Mucosa of gallbladder (tissue), 1 donor: ENCODE data around the gene FAM114A1. TPM values are rescaled to one million over a fixed set of nuclear protein-coding genes. Genes with fewer than 3 reads are reported as not detected.
A peak's percentile ranks its signal among the peaks of the same experiment; 100 is the strongest.
"Not testable (repeated sequence)": the region's sequence is repeated elsewhere in the genome, so short reads cannot be mapped to it uniquely, and the experiment has no call there.

ENCODE experiments used
- DNase-seq: peaks from one replicate; pipeline ENCODE4 v3.0.0-alpha.2; 2020; ENCODE audit warnings: low spot score
- total RNA-seq: library from RNA; stranded (reverse); gene quantifications from one replicate; pipeline ENCODE4 v1.2.1, GENCODE V29; 2021
- donor health status: DM: no; HTN: no; CAD: no.

FAM114A1 gene
- total RNA-seq, 1 donor from 2014 or later: 80.6 TPM

DNA sequence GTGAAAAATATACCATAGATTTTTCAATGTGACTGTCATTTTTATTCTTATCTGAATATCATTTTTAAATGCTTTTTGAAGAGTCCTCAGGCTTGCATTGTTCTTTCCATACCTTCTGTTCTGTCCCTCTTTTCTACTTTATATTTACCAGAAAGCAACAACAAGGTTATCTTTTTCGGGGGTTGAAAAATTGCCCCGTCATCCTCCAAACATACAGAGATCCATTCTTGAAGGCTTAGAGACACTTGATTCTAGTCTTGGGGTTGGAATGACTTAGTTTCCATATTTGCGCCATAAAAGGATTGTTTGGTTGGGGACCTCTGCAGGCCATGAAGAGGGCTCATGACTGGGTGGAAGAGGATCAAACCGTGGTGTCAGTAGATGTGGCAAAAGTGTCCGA lies 63.5 kb downstream of the FAM114A1 start:
- DNase-seq: no peak

GRCh38 chr4:38935391-38936073 lies 67.9 kb downstream of the FAM114A1 start:
- no peak for DNase-seq

- DNase-seq: no peak
Measured at GRCh38 chr4:38939165-38939564, 71.6 kb downstream of the FAM114A1 start.

GRCh38 chr4:38940476-38940875 lies 72.9 kb downstream of the FAM114A1 start:
- no peak for DNase-seq

GRCh38 chr4:38941906-38942305 lies 74.3 kb downstream of the FAM114A1 start:
- not testable (repeated sequence) for DNase-seq

DNA sequence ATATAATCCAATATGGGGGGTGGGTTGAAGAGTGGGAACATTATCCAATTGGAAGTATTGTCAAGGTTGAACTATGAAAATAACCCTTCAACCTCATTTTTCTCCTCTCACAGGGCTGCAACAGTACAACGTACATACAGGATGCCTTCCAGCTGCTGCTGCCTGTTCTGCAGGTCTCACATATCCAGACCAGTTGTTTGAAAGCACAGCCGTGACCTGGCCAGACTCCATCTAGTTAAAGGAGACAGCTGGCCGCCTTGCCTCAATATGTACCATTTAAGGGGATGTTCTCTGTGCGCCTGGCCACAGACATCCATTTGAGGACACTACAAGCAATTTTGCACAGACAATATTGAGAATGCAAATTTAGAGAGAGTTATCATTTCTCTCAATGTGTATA lies 75.7 kb downstream of the FAM114A1 start:
- DNase-seq: peak; percentile 80

DNA sequence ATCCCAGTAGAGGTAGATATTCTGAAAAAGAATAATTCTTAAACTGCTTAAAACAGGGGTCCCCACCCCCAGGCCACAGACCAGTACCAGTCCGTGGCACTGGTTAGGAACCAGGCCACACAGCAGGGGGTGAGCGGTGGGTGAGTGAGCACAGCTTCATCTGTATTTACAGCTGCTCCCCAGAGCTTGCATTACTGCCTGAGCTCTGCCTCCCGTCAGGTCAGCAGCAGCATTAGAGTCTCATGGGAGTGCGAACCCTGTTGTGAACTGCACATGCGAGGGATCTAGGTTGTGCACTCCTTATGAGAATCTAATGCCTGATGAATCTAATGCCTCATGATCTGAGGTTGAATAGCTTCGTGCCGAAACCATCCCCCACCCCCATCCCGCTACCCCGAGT lies 76.8 kb downstream of the FAM114A1 start:
- DNase-seq: no peak

GRCh38 chr4:38946919-38947318 lies 79.3 kb downstream of the FAM114A1 start:
- DNase-seq: no peak

DNA sequence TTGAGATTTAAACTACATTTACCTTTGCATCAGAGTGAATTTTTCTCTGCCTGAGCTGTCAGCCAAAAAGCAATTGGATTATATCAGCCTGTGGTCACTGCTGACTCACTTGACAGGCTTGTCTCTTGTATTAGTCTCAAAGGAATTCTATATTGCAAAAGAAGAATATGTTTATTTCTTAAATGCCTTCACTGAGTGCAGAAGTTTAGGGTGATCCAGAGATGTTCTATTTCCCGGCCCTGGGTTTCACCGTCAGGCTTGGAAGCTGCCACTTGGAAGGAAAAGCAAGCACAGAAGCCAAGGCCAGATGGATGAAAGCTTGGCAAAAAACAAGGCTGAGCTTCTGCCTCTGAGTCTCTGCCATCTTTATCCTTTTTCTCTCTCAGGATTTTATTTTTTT lies 80.9 kb downstream of the FAM114A1 start:
- peak; percentile 50 for DNase-seq

DNA sequence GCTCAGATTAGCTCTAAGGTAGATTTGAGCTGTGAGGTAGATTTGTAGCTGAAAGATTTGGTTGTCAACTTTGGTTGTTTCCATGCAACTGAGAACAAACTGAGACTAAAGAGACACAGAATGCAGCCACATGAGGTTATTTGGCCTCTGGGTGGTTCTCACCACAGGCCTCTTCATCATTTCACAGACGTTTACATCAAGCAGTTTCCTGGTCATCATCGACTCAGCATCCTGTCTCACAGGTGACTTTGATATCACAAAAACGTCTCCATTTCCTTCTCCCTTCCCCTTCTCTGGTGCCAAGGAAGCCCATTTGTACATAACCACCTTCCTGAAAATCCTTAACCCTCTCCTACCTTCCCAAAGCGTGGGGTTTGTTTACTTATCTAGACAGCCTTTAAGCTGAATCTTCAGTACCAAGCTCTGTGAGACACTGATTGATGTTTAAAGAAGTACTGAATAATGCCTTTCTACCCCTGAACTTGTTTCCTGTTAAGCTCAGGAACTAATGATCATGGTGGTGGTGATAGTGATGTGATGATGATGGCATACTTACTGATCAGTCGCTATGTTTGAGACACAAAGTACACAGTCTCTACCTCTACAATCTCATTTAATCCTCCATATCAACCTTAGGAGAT lies 81.9 kb downstream of the FAM114A1 start:
- no peak for DNase-seq

DNA sequence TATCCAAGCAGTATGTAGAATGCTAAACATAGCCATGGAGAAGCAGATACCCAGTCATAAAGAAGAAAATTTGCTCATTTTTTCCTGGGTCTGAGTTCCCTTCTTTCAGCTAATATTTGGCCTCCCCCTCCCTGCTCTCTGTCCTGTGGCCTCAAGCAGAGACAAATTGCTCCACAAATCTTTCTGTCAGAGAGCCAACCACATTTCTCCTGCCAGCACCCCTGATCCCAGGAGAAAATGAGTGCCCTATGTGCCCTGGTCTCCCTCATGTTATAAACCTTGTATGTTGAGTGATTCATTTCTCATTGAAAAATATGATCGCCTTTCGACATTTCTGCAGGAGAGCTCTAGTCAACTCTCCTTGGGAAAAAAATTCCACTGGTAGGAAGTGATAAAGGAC lies 82.6 kb downstream of the FAM114A1 start:
- DNase-seq: no peak

DNA sequence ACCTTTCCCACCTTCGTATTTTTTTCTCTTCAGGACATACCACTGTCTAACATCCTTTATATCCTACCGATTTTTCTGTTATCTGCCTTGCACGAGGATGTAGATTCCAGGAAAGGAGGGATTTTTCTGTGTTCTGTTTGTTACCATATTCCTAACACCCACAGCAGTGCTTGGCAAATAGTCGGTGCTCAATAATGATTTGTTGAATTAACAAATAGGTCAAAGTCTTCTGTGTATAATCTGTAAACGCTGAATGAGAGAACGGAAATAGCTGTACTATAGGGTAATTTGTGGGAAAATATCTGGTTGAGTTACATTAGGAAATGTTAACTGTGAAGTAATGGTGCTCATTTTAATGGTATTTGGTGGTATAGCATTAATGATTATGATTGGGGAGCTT lies 83.1 kb downstream of the FAM114A1 start:
- DNase-seq: no peak

DNA sequence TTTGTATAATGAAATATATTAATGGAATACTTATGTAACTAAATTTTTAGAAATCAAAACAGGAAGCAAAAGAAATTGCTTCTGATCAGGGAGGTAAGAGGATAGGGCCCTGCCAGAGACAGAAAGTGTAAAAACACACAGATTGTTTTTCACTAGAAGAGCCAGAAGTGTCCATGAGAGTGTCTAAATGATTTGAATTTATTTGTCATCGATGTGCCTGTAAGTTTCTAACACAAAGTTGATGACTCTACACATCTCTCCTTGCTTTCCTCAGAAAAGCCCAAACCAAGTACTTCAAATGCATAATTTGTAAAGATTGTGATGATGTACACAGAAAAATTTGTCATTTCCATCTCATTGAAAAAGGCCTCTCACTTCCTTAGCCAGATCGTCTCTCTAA lies 84.0 kb downstream of the FAM114A1 start:
- DNase-seq: no peak

DNA sequence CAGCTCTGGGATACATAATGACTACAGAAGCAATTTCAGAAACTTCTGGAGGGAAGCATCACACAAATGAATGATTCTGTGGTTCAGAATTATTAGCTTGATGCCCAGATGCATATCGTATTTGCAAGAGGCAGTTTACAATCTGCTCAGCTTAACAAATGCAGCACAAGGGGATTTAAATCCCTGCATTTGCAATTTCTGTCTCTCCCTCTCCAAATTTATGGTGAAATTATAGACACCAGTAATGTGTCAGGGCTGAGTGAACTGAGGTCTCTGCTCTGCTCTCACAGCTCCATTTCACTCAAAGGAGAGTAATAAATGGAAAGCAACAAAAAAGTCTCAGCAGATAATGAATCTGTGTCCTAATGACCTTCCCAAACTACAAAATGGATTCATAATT lies 84.4 kb downstream of the FAM114A1 start:
- DNase-seq: no peak

- DNase-seq: no peak
Measured at GRCh38 chr4:38954727-38955126, 87.1 kb downstream of the FAM114A1 start.

GRCh38 chr4:38955957-38956356 lies 88.4 kb downstream of the FAM114A1 start:
- DNase-seq: no peak

GRCh38 chr4:38957261-38957815 lies 89.7 kb downstream of the FAM114A1 start:
- DNase-seq: no peak

- DNase-seq: no peak
Measured at GRCh38 chr4:38957893-38958292, 90.3 kb downstream of the FAM114A1 start.

DNA sequence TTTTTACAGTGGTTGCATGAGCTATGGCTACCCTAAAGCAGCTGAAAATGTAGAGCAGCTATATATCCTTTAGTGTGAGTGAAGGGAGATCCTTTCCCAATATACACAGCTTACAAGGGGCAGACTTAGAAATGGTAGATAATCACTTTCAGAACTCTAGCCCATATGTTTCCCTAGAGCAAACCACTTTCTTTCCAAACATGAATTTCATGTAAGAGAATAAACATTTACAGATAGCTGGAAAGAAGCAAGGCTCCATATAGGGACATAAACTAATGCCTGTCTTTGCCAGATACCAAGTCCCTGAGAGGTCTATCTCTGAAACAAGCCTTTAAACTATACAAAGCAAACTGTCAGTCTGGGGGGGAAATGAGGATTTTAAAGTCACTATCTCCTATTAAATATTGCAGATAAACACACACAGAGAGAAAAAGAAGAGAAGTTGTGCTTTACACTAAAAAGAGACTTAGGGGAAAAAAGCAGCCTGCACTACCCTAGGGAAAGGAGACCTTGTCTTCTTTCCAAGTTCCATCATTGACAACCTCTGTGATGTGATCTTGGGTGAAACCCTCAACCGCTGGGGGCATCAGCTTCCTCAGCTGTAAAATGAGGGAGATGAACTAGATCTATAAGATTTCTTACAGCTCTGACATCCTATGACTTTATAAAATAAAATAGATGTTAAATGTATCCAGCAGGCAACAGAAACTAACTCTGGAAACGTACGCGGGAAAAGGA lies 91.0 kb downstream of the FAM114A1 start:
- no peak for DNase-seq

- DNase-seq: not testable (repeated sequence)
Measured at GRCh38 chr4:38959248-38959647, 91.6 kb downstream of the FAM114A1 start.

DNA sequence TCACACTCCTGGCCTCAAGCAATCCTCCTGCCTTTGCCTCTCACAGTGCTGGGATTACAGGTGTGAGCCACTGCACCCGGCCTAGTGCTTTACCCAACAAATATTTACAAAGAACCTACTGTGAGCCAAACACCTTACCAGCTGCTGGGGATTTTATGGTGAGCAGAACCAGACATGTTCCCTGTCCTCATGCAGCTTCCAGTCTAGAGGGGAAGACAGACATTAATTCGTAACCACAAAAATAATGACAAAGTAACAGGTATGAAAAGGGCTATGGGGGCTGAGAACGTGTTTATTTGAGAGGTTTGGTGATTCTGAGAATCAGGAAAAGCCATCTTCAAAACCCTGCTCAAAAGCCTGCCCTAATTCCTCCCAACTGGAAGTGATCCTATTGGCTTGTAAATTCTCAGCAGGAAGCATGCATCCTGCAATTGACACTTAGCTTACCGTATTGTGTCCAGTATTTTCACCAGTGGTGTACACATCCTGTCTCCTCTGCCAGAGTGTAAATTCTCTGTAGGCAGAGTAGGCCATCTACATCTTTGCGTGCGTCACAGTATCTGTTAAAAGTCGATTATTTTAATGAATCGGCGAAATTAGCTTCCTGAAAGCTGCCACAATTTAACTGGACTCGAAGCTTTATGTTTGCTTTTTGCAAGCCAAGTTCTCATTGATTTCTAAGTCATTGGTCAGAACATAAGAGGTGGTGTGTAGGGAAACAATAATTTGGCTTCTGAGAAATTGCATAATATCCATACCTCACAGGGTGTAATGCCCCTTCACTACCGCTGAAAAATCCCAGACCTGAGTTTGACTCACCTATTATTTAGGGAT lies 97.6 kb downstream of the FAM114A1 start:
- no peak for DNase-seq

- DNase-seq: no peak
Measured at GRCh38 chr4:38965866-38966265, 98.3 kb downstream of the FAM114A1 start.
